HG02973 (cell line): ENCODE measurements around the gene TECR.
"Not testable (repeated sequence)": the region's sequence is repeated elsewhere in the genome, so short reads cannot be mapped to it uniquely, and the experiment has no call there.

Experiments
- ATAC-seq: cut with Tn5 transposase; IDR thresholded peaks from one replicate; pipeline ENCODE4 v1.9.1; 2021; ENCODE audit warnings: moderate library complexity; ENCODE audit not compliant: unreplicated experiment

TECR gene

GRCh38 chr19:14559916-14560775 lies 30.8 kb downstream of the TECR start:
- no peak for ATAC-seq

- no peak for ATAC-seq
These were observed 31.3 kb downstream of the TECR start for GRCh38 chr19:14560776-14561108.

- ATAC-seq, result no peak
These were observed 31.9 kb downstream of the TECR start for GRCh38 chr19:14561249-14561648.

GRCh38 chr19:14561847-14562351 lies 32.5 kb downstream of the TECR start:
- ATAC-seq, result no peak

GRCh38 chr19:14562660-14563589 lies 33.5 kb downstream of the TECR start:
- no peak for ATAC-seq

- ATAC-seq, result no peak
These were observed 34.2 kb downstream of the TECR start for GRCh38 chr19:14563590-14563926.

GRCh38 chr19:14563989-14564651 lies 34.7 kb downstream of the TECR start:
- ATAC-seq, result no peak

- ATAC-seq, result not testable (repeated sequence)
These were observed 35.4 kb downstream of the TECR start for GRCh38 chr19:14564652-14565297.

- ATAC-seq, result no peak
These were observed 35.9 kb downstream of the TECR start for GRCh38 chr19:14565298-14565679.

GRCh38 chr19:14565765-14566711 lies 36.6 kb downstream of the TECR start:
- ATAC-seq, result no peak

GRCh38 chr19:14566712-14567077 lies 37.3 kb downstream of the TECR start:
- ATAC-seq, result no peak

- no peak for ATAC-seq
These were observed 37.7 kb downstream of the TECR start for GRCh38 chr19:14567079-14567478.

- no peak for ATAC-seq
These were observed 41.6 kb downstream of the TECR start for GRCh38 chr19:14570864-14571527.

- ATAC-seq, result peak; percentile 71
These were observed 42.5 kb downstream of the TECR start, which contains the start of gene NDUFB7 for GRCh38 chr19:14571695-14572490. TSS of gene NDUFB7 (minus strand) at chr19:14572066. CDS start at chr19:14572000, 66 bp downstream.

GRCh38 chr19:14575428-14575980 lies 46.1 kb downstream of the TECR start:
- no peak for ATAC-seq

GRCh38 chr19:14576363-14576762 lies 47.0 kb downstream of the TECR start:
- no peak for ATAC-seq

GRCh38 chr19:14577264-14577663 lies 47.9 kb downstream of the TECR start:
- no peak for ATAC-seq

GRCh38 chr19:14577885-14578427 lies 48.6 kb downstream of the TECR start:
- ATAC-seq, result no peak
